ENCODE measurements around the gene TNNT2.

Gene TNNT2

DNA sequence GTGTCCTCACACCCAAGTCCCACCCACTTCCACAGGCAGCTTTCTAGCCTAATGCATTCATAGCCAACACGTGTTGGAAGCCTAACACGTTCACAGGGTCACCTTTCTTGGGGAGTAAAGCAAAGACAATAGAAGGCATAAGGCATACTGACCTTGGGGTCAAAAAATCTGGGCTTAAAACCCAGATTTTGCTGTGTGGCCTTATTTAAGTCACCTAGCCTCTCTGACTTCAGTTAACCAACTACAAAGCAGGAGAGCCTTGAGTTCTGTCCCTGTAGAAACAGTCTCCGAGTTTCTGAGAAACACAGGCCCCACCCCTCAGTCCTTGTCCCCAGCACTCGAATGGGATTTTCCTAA lies 1.4 kb downstream of the TNNT2 start:
- no peak for DNase-seq

DNA sequence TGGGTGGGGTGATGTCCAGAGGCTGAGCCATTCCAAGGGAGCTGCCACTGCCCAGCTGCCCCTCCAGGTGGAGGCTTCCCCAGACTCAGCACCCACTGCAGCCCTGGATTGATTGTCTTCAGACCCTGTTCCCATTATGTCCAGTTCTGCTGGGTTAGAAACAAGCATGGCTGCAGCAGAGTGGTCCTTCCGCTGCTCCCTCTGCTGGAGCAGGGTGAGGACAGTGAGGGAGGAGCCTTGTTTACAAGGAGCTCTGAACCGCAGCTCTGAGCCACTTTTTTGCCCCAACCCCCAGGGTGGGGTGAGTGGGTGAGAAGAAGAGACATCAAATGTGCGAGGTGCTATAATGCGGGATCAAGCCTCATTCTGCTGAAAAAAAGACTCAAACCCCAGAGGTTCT lies 2.3 kb downstream of the TNNT2 start:
- DNase-seq, result no peak

DNA sequence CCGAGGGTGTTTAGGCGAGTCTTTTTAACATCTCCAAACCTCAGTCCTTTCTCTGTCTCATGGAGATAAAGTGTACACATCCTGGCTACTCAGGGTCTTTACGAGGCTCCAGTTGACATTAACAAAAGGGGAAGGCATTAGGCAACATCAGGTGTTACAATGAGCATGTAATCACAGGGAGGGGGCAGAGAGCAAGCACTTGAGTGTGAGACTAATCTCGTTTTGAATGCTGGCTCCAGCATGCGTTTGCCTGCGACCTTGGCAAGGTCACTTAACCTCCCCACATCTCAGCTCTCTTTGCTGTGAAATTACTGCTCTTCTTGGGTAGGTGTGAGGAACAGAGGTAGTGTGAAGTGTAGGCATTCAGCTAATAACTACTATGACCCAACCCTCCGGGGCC lies 3.1 kb downstream of the TNNT2 start:
- no peak for DNase-seq

DNA sequence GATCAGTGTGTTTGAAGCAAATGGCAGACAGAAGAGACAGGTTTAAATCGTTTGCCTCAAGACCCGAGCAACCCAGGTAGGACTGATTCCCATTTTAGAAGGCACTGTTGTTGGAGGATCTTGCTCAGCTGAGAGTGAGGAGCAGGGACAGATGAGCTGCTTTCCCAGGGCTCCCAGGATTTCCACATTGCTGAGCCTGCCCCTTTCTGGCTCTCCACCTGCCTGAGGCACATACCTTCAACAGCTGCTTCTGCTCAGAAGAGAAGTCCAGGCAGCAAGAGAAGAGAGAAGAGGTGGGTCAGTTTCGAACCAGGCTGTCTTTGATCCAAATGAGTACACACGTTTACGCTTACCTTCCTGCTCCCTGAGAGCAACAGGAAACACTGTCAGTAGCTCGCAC lies 5.7 kb downstream of the TNNT2 start:
- DNase-seq, result no peak

DNA sequence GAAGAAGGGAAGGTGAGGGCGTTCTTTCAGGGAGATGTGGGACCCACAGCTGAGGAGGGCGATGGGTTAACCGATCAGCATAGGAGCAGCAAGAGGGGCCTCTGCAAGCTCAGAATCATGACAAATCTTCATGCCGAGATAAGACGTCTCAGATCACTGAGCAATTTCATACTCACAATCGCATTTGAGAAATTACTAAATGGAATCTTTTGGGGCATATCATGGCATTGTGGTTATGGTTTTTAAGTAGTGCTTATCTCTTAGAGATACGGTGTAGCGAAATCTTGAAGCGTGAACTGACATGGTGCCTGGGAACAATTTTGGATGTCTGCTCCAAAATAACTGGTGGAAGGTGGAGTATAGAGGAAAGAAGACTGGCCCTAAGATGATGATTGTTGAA lies 6.2 kb downstream of the TNNT2 start:
- DNase-seq, result no peak

DNA sequence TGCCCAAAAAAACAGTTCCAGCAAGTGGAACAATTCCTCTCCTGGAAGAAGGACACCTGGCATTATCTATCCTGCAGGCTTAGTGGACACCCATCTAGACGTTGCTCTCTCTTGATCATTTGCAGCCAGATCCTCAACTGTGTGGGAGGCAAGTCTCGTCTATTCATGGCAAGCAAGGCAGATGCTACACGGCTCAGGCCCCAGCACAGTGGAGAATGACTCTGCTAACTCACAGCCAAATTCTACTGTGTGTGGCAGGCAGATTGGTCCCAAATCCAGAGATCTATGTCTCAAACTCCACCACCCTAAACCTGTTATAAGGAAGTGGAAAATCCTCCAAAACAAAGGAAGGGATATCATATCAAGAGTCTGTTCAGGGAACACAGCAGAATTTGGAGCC lies 7.0 kb downstream of the TNNT2 start:
- no peak for DNase-seq

DNA sequence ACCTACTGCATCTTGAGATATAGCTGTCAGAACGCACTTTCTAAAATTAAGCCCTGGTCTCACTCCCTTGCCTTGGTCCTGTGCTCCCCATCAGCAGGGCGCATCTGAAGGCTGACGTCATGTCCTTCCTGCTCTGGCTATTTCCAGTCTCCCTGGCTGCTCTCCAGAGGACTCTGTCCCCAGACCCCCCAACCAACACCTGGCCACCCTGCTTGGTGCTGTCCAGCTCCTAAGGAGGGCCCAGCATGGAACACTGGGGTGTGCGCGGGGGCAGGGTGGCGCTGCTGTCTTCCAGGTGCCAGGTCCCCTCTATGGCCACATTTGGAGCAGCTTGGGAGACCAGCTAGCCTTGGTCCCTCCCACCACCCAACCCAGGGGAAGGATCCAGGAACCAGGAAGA lies 8.3 kb downstream of the TNNT2 start:
- DNase-seq, result no peak

DNA sequence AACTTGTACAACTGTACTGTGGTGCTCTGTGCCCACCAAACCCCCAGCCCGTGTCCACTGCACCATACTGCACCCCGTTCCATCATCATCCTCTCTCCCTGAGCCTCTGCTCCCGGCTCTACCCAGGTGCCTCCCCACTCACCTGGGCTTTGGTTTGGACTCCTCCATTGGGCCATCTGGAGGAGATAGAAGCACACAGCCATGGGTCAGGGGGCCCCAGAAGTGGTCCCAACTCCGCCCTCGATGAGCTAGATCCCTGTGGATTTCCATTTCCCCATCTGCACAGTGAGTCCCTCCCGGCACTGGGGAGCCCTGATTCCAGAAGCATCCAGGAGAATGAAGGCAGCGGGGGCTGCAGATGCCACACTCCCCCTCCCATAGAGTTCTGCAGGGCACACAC lies 10.8 kb downstream of the TNNT2 start:
- no peak for DNase-seq

DNA sequence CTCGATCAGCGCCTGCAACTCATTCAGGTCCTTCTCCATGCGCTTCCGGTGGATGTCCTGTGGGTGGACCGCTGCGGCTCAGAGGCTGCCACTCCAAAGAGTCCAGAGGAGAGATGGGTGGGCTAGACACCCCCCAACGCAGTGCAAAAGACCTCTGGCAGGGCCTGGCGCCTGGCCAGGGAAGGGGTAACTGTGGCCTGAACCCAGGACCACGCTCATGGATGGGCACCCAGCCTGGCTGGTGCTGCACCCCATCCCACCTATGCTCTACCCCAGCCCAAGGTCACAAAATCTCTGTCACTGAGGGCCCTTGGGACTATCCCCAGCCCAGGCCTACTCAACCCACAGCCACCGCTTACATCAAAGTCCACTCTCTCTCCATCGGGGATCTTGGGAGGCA lies 12.2 kb downstream of the TNNT2 start:
- no peak for DNase-seq

DNA sequence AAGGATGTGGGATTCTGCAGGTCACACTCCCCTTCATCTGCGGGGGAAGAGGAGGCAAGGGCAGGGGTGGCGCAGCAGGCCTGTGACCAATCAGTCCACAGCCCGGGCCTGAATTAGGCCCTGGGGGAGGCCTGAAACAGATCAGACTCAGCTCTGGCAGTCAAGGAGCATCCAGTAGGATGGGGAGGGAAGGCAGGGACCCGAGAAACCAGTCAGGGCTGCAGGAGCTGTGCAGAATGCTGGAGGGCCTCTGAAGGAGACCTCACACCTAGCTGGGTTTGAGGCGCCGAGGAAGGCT lies 12.7 kb downstream of the TNNT2 start:
- no peak for DNase-seq

DNA sequence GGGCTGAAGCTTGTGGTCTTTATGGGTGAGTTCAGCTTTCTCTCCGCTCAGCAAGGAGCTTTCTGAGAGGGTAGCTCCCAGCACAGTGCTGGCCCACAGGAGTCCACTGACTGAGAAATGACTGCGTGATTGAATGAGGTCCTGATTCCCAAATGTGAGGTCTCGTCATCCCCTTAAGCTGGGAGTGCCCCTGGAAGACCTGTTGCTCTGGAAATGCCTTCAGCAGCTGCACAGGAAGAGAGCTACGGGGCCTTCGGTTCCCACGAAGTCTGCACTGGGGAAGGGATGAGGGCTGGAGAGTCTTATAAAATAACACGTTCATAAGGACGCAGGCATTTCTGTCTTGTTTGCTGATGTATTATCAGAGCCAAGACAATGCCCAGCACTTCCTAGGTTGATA lies 14.0 kb downstream of the TNNT2 start:
- no peak for DNase-seq

DNA sequence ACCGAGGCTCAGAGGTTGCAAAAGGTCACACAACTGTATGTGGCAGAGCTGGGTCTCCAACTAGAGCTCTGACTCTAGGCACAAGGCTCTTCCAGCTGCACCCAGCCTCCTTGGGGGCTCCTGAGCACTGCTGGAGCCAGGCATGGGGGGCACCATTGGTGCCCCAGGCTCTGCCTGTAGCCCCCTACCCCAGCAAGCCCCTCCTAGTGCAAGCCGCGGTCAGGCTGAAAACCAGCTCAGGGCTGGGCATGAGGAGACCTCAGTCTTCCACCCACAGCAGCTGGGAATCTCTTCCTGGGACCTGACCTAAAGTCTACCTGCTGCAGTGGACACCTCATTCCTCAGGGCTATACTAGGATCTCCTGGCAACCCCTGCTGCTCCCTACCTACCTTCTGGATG lies 14.6 kb downstream of the TNNT2 start:
- DNase-seq, result no peak

DNA sequence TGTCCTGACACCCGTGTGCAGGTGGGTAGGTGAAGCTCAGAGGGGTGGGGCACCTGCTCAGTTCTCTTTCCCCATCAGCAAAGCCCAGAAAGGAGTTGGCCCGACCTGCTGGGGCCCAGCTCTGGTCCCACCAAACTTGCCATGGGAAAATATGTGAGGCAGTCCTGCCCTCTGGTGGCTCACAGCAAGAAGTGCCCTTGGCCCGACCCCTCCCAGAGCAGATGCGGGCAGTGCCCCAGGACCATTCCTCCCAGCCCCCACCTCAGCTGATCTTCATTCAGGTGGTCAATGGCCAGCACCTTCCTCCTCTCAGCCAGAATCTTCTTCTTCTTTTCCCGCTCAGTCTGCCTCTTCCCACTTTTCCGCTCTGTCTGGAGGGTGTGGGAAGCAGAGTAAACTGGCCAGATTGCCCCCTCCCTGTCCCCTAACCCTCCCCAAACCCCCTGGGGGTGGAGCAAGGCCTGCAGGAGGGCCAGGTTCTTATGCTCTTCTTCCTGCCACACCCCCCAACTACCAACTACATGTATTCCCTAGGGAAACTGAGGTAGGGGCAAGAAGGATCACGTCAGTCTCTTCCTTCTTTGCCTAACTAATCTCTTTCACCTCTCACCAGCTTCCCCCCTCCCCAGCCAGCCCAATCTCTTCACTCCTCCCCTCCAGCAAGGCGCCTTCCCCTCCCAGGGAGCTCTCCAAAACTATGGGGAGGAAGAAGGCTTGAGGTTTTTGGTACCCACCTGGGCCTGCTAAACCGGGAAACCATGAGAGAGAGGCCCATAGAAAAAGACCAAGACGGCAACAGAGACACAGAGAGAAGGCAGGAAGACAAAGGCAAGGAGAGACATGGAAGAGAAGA lies 15.6 kb downstream of the TNNT2 start:
- peak; percentile 5 to 44 for DNase-seq

DNA sequence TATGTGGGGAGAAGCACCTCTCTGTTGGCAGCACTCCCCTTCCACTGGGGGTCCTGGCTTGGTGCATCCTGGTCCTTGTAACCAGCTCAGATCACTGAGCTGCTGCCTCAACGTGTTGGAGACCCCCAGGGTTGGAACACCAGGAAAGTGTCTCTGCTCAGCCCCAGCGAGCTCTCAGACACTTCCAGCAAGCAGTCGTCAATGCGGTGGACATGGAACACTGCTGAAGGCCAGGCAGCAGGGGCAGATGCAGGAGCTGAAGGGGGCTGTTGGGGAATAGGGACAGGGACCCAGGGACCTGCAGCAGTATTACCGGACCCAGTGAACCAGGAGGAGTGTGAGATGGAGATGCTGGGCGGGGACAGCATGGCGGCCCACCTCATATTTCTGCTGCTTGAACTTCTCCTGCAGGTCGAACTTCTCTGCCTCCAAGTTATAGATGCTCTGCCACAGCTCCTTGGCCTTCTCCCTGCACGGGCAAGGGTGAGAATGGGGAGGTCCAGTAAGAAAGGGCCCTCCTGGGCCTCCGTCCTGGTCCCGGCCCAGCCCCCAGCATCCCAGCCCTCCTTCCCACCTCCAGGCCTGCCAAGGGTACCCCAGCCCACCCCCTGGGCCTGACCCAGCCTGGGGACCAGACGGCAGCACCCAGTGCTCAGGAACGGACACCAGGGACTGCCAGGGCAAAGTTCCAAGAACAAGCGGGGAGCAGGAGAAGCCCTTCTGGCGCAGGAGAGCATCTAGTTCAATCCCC lies 16.4 kb downstream of the TNNT2 start:
- DNase-seq, result no peak

DNA sequence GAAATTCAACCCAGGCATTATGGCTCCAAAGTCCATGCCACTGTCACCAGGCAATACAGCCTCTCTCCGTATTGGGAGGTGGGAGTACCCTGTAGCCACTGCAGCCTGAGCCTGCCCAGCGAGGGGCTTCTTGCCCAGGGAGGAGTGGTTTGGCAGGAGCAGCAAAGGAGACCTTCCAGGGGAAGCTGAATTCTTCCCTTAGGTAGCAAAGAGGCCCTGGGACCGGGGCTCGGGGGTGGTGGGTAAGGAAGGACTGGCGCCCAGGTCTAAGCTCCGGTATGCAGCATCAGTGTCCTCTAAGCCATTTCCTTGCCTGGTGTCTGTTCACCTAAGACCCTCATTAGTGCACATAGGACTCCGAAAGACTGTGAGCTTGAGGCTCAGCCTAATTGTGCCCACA lies 17.0 kb downstream of the TNNT2 start:
- no peak for DNase-seq

DNA sequence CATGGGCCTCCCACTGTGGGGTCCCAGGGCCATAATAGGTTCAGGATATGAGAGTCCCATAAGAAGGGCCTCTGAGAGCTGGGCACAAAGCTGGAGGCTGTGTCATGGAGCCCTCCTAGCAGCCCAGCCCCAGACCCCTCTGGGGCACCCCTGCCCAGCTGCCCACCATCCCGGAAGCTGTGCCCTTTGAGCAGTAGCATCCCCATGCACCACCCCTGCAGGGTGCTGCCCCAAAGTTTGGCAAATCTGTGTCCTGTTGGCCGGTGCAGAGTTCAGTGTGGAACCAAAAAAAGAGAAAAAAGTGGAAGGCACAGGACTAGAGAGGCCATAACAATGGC lies 17.6 kb downstream of the TNNT2 start:
- DNase-seq, result no peak

DNA sequence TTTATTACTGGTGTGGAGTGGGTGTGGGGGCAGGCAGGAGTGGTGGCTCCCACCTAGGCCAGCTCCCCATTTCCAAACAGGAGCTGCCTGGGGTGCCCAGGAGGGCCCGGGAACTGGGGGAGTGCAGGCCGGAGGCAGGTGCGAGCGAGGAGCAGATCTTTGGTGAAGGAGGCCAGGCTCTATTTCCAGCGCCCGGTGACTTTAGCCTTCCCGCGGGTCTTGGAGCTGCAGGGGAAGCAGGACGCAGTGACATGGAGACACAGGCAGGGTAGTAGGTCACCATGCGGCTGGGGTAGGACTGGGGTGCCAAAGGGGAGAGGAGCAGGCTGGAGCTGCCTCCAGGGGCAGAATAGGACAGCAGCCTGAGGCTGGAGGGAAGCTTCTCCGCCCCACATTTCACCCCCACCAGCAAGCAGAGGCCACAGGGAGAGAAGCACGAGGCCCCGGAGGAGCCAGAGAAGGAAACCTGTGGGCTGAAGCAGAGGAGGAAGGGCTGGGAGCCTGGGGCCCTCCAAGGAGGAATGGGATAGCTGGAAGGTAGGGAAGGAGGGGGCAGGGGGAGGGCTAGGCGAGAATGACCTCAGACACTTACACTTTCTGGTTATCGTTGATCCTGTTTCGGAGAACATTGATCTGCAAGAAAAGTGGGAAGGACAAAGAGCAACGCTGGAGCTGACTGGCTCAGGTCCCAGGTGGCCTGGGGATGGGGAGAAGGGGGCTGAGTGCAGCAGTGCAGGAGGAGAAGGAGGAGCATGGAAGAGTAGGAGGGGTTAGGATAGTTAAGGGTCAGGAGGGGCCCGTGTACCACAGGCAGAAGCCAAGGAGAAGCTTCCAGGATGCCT lies 18.2 kb downstream of the TNNT2 start:
- DNase-seq, result no peak

DNA sequence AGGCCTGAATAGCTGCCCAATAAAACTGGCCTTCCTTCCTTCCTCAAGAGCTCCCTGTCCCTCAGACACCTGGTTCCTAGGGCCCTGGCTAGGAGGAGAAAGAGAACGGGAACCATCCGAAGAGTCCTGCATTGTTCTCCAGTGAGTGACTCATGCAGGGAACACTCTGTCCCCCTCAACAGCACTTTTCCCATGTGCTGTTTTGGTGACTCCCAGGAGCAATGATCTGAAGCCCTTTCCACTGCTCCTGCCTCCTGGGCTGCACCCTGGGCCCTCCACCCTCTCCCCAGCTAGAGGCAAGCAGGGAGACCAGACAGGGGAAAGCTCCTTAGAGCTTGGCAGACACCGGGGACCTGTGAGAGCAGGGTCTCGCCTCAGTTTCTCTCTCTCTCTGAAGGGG lies 18.9 kb downstream of the TNNT2 start:
- DNase-seq, result no peak

DNA sequence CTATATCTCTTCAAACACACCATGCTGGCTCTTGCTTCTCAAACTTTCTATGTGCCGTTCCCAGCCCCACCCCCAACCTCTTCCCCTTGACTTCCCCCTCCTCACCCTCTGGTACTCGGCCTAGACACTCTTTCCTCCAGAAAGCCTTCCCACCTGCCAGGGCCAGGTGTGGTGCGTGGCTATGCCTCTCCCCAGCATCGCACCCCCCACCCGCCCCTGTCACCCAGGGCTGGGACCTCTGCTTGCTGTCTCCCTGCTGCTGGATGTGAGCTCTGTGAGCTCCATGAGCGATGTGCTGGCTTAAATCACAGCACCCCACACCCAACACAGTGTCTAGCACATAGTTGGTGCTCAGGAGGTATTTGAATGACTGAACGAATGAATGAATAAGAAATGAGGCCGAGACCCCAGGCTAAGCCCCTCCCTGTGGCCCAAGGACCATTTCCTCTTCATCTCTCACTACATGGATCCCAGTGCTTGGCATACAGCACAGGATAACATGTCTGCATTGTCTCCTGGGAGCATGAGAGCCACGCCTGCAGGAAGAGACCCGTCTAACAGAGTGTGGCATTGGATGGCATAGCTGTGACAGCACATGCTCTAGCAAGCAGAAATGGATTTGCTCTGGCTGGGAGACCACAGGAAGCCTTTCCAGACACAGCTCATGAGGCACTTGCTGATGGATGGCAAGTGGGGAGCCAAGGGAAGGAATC lies 19.7 kb downstream of the TNNT2 start:
- no peak for DNase-seq

DNA sequence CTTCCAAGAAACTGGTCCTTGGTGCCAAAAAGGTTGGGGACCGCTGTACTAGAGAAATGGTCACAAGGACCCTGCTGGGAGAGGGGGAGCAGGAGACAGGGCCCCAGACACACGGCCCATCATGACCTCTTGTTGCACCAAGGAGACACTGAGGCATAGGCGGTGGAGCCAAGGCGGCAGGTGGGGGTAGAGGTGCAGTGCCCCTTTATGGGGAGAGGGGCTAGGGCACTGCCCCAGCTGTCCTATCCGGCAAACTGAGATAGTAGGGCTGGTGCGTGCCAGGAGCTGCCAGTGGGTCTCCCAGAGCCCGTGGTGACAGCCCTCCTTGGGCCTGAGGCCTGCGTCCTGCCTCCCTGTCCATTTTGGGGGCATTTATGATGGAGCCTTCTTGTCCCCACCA lies 20.3 kb downstream of the TNNT2 start:
- no peak for DNase-seq

DNA sequence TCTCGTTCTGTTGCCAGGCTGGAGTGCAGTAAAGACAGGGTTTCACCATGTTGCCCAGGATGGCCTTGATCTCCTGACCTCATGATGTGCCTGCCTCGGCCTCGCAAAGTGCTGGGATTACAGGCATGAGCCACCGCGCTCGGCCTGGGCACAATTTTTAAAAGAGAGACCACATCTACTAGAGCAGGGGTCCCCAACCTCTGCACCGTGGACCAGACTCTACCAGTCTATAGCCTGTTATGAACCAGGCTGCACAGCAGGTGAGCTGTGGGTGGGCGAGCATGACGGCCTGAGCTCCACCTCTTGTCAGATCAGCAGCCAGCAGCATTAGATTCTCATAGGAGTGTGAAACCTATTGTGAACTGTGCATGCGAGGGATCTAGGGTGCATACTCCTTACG lies 20.8 kb downstream of the TNNT2 start:
- DNase-seq, result no peak

DNA sequence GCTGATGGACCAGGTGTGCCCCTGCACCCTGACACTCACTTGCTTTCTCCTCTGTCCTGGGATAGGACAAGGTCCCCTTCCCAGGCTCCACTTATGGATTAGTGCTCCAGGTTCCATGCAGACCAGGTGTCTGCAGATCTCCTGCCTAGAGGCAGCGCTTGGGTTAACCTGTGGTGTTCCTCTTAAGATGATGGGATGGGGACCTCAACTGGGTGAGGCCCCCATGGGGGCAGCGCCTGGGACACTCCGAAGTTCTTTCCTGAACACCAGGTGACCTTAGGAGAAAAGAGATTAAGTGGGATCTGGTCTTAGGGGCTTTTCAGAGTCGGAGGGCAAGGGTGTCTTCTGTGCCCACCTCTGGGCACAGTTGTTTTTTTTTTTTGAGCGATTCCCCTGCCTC lies 21.2 kb downstream of the TNNT2 start:
- DNase-seq, result no peak

DNA sequence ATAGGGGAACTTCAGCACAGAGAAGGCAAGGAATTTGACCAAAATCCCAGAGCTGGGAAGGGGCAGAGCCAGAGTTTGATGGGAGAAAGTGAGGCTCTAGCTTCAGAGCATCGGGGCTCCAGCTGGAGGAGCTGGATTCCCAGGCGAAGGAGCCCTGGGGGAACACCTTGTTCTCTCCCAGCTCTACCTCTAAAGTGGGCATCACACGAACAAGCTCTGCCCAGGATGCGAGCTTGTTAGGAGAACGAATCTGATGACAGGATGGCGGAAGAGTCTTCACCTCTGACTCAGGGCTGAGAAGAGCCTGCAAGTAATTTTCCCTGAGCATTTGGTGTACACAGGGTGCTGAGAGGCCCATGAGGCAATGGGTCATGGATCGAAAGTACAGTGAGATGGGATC lies 22.0 kb downstream of the TNNT2 start:
- no peak for DNase-seq

DNA sequence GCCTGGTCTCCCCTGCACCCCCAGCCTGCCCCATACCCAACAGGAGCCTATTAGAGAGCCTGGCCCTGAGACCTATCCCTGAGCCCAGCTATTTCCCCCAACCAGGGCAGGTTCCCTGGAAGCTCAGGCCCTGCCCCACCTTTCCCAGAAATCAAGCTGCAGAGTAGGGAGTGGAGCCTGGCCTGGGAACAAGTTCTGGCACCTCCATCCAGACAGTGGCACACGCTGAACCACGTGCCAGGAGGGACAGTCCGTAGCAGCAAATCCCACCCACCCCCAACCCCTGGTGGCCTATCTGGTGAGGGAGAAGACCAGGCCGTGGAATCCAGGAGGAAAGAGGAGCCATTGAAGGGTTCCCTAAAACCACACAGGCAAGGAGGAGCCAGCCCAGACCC lies 22.6 kb downstream of the TNNT2 start:
- DNase-seq, result no peak

Data from Kasumi-1 (cell line).